HEK293 (cell line): ENCODE measurements around the gene SERGEF.

Source experiments
- CTCF ChIA-PET: fragments of 350-600 bp; formaldehyde crosslinking; extraction: SDS; loops from one replicate; lab custom pipeline; 2021; ENCODE audit warnings: antibody characterized with exemption; lab: Yijun Ruan, JAX
- POLR2A ChIA-PET: fragments of 300-600 bp; formaldehyde crosslinking; extraction: SDS; loops from one replicate; lab custom pipeline; 2020; ENCODE audit warnings: antibody characterized with exemption, inconsistent platforms; lab: Yijun Ruan, JAX
- H3K27ac ChIP-seq: fragments of 200-500 bp; sonication (Bioruptor generic); 2 replicates; pipeline ENCODE4 v1.5.1; 2014; ENCODE audit warnings: low read depth, low read length, control low read depth, inconsistent platforms; ENCODE audit errors: extremely low read depth
- H3K36me3 ChIP-seq, 2 experiments: fragments of 200-500 bp in 1 of 2; sonication (Bioruptor generic) in 1 of 2; 1 replicate in 1 of 2; 2 replicates in 1 of 2; pipeline ENCODE4 v1.5.1; 2014 to 2017; ENCODE audit warnings: inconsistent platforms in 2 of 2, low read length in 2 of 2; ENCODE audit not compliant: control insufficient read depth in 2 of 2, insufficient read depth in 1 of 2
- H3K4me1 ChIP-seq: fragments of 200-500 bp; sonication (Bioruptor generic); 2 replicates; pipeline ENCODE4 v1.5.1; 2014; ENCODE audit warnings: mild to moderate bottlenecking, low read length, inconsistent platforms; ENCODE audit not compliant: control insufficient read depth, insufficient read depth
- H3K4me3 ChIP-seq: 2 replicates; pipeline ENCODE4 v1.5.1; 2011; ENCODE audit warnings: low read depth, mild to moderate bottlenecking, control low read depth, low read length, moderate library complexity
- H3K9me3 ChIP-seq: fragments of 200-500 bp; sonication (Bioruptor generic); 2 replicates; pipeline ENCODE4 v1.5.1; 2014; ENCODE audit warnings: low read depth, low read length, inconsistent platforms; ENCODE audit not compliant: control insufficient read depth, insufficient read depth
- IKZF3 ChIP-seq: fragments of 450-650 bp; IDR thresholded peaks from 2 replicates; pipeline ENCODE4 v1.5.0; 2018; ENCODE audit warnings: missing biosample characterization, mild to moderate bottlenecking, missing genetic modification characterization, moderate library complexity
- RBAK ChIP-seq: fragments of 450-650 bp; formaldehyde crosslinking; IDR thresholded peaks from 2 replicates; pipeline ENCODE4 v1.5.1; 2016; ENCODE audit warnings: missing biosample characterization, missing genetic modification characterization
- ZBTB26 ChIP-seq: fragments of 450-650 bp; formaldehyde crosslinking; optimal IDR thresholded peaks from 2 replicates; pipeline ENCODE3; 2016; ENCODE audit warnings: missing biosample characterization, mild to moderate bottlenecking, missing genetic modification characterization
- ZFP69B ChIP-seq: fragments of 450-650 bp; formaldehyde crosslinking; IDR thresholded peaks from 2 replicates; pipeline ENCODE4 v1.5.1; 2016; ENCODE audit warnings: missing biosample characterization, missing genetic modification characterization
- ZIC2 ChIP-seq: fragments of 450-650 bp; formaldehyde crosslinking; IDR thresholded peaks from 2 replicates; pipeline ENCODE4 v1.5.1; 2016; ENCODE audit warnings: missing biosample characterization, missing genetic modification characterization
- ZNF148 ChIP-seq: fragments of 450-650 bp; formaldehyde crosslinking; IDR thresholded peaks from 2 replicates; pipeline ENCODE4 v1.5.0; 2017; ENCODE audit warnings: missing biosample characterization, missing genetic modification characterization, borderline replicate concordance
- ZNF214 ChIP-seq: fragments of 450-650 bp; formaldehyde crosslinking; IDR thresholded peaks from 2 replicates; pipeline ENCODE4 v1.5.1; 2017; ENCODE audit warnings: missing biosample characterization, mild to moderate bottlenecking, missing genetic modification characterization, borderline replicate concordance
- ZNF311 ChIP-seq: fragments of 450-650 bp; formaldehyde crosslinking; IDR thresholded peaks from 2 replicates; pipeline ENCODE4 v1.5.1; 2017; ENCODE audit warnings: missing biosample characterization, missing genetic modification characterization, borderline replicate concordance
- ZNF391 ChIP-seq: fragments of 450-650 bp; formaldehyde crosslinking; IDR thresholded peaks from 2 replicates; pipeline ENCODE4 v1.5.1; 2016; ENCODE audit warnings: low read depth, missing biosample characterization, missing genetic modification characterization, borderline replicate concordance
- ZNF423 ChIP-seq: fragments of 450-650 bp; formaldehyde crosslinking; IDR thresholded peaks from 2 replicates; pipeline ENCODE4 v1.5.1; 2016; ENCODE audit warnings: missing biosample characterization, missing genetic modification characterization
- ZNF449 ChIP-seq: fragments of 450-650 bp; formaldehyde crosslinking; IDR thresholded peaks from 2 replicates; pipeline ENCODE4 v1.5.1; 2017; ENCODE audit warnings: missing biosample characterization, mild to moderate bottlenecking, missing genetic modification characterization, moderate library complexity
- ZNF548 ChIP-seq: fragments of 450-650 bp; formaldehyde crosslinking; IDR thresholded peaks from 2 replicates; pipeline ENCODE4 v1.5.1; 2016; ENCODE audit warnings: missing biosample characterization, missing genetic modification characterization
- ZNF654 ChIP-seq: fragments of 450-650 bp; formaldehyde crosslinking; IDR thresholded peaks from 2 replicates; pipeline ENCODE4 v1.5.1; 2016; ENCODE audit warnings: low read depth, missing biosample characterization, missing genetic modification characterization
- ZNF692 ChIP-seq: fragments of 450-650 bp; formaldehyde crosslinking; IDR thresholded peaks from 2 replicates; pipeline ENCODE4 v1.5.1; 2016; ENCODE audit warnings: missing biosample characterization, missing genetic modification characterization
- ZSCAN4 ChIP-seq: fragments of 450-650 bp; formaldehyde crosslinking; IDR thresholded peaks from 2 replicates; pipeline ENCODE4 v1.5.1; 2017; ENCODE audit warnings: missing biosample characterization, missing genetic modification characterization

The SERGEF gene

GRCh38 chr11:18011633-18012032 lies 1.2 kb downstream of the SERGEF start:
- Histone ChIP-seq H3K4me3 (no peak overlapping the region), H3K9me3 (no peaks in the 10 kb centered on the region), H3K36me3 (peaks cover 0 to 8% of the 10 kb centered on the region in 2 experiments; a peak in 1 of 3 replicates), H3K4me1 (no peaks in the 10 kb centered on the region), H3K27ac (no peak overlapping the region)
- ChIA-PET CTCF (interaction anchor here (0.9 kb wide), 1 partner anchor 93 kb away, joined by 3 read pairs; no protein-coding TSS in a partner anchor), POLR2A (no interaction called here)
- TF ChIP-seq ZNF423 (tag by site-specific recombination) (no peak), ZNF449 (peak; percentile 36; the same call in 1 of the 2 replicates)

GRCh38 chr11:18010977-18011586 lies 1.8 kb downstream of the SERGEF start:
- TF ChIP-seq ZNF148 (tag by site-specific recombination) (no peak), ZNF548 (tag by site-specific recombination) (peak; percentile 77), ZNF692 (peak; percentile 76), ZFP69B (peak; percentile 58), ZNF214 (tag by site-specific recombination) (no peak), ZNF654 (tag by site-specific recombination) (no peak), ZNF311 (tag by site-specific recombination) (no peak), IKZF3 (no peak), RBAK (no peak), ZBTB26 (no peak), ZIC2 (tag by site-specific recombination) (no peak), ZNF391 (tag by site-specific recombination) (no peak), ZSCAN4 (tag by site-specific recombination) (peak; percentile 30; the same call in 1 of the 2 replicates)
- H3K9me3 ChIP-seq, result no peaks in the 10 kb centered on the region
- ChIA-PET CTCF (interaction anchor here (1.2 to 1.8 kb wide), 2 partner anchors 11 to 18 kb away, joined by 4 to 7 read pairs; no protein-coding TSS in a partner anchor), POLR2A (no interaction called here)
- peaks cover 0 to 13% of the 10 kb centered on the region in 2 experiments; a peak in 2 of 3 replicates for H3K36me3 ChIP-seq
- no peaks in the 10 kb centered on the region for H3K4me1 ChIP-seq
- H3K4me3 ChIP-seq, result no peak overlapping the region
- no peak overlapping the region for H3K27ac ChIP-seq
